ENCODE measurements around the gene CRACDL.

DNA sequence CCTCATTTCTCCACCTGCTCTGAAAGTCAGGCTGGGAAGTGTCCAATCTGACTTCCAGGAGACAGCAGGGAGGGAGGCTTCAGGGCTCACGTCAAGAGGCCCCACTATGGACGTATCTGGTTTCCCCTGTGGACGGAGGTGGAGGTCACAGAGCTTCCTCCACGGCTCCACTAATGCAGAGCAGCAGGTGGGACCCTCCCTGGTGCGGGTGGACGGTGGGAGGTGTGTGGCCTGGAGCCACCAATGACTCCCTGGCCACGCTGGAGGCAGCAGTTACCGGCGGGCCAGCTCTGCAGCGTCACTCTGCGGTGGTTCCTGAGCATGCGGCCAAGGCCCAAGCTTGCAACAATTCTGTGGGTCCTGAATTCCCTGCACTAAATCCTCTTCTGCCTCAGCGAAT, 9.0 kb downstream of the CRACDL start:
- TF ChIP-seq, protein P1, sequence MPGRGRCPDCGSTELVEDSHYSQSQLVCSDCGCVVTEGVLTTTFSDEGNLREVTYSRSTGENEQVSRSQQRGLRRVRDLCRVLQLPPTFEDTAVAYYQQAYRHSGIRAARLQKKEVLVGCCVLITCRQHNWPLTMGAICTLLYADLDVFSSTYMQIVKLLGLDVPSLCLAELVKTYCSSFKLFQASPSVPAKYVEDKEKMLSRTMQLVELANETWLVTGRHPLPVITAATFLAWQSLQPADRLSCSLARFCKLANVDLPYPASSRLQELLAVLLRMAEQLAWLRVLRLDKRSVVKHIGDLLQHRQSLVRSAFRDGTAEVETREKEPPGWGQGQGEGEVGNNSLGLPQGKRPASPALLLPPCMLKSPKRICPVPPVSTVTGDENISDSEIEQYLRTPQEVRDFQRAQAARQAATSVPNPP (CRISPR knock-in tag; IDR thresholded peaks at IDR 0.05): no peak
- TF ChIP-seq ZNF609 (CRISPR knock-in tag; IDR thresholded peaks at IDR 0.05; ENCODE audit: borderline replicate concordance) (no peak), MBD4 (IDR thresholded peaks at IDR 0.05; ENCODE audit: borderline replicate concordance, low read length) (no peak), CTCF (CRISPR knock-in tag; IDR thresholded peaks at IDR 0.05) (no peak), SP4 (CRISPR knock-in tag; IDR thresholded peaks at IDR 0.05) (no peak), TP53 (CRISPR knock-in tag; conservative IDR thresholded peaks at IDR 0.05) (no peak)
- TF ChIP-seq, protein P2, sequence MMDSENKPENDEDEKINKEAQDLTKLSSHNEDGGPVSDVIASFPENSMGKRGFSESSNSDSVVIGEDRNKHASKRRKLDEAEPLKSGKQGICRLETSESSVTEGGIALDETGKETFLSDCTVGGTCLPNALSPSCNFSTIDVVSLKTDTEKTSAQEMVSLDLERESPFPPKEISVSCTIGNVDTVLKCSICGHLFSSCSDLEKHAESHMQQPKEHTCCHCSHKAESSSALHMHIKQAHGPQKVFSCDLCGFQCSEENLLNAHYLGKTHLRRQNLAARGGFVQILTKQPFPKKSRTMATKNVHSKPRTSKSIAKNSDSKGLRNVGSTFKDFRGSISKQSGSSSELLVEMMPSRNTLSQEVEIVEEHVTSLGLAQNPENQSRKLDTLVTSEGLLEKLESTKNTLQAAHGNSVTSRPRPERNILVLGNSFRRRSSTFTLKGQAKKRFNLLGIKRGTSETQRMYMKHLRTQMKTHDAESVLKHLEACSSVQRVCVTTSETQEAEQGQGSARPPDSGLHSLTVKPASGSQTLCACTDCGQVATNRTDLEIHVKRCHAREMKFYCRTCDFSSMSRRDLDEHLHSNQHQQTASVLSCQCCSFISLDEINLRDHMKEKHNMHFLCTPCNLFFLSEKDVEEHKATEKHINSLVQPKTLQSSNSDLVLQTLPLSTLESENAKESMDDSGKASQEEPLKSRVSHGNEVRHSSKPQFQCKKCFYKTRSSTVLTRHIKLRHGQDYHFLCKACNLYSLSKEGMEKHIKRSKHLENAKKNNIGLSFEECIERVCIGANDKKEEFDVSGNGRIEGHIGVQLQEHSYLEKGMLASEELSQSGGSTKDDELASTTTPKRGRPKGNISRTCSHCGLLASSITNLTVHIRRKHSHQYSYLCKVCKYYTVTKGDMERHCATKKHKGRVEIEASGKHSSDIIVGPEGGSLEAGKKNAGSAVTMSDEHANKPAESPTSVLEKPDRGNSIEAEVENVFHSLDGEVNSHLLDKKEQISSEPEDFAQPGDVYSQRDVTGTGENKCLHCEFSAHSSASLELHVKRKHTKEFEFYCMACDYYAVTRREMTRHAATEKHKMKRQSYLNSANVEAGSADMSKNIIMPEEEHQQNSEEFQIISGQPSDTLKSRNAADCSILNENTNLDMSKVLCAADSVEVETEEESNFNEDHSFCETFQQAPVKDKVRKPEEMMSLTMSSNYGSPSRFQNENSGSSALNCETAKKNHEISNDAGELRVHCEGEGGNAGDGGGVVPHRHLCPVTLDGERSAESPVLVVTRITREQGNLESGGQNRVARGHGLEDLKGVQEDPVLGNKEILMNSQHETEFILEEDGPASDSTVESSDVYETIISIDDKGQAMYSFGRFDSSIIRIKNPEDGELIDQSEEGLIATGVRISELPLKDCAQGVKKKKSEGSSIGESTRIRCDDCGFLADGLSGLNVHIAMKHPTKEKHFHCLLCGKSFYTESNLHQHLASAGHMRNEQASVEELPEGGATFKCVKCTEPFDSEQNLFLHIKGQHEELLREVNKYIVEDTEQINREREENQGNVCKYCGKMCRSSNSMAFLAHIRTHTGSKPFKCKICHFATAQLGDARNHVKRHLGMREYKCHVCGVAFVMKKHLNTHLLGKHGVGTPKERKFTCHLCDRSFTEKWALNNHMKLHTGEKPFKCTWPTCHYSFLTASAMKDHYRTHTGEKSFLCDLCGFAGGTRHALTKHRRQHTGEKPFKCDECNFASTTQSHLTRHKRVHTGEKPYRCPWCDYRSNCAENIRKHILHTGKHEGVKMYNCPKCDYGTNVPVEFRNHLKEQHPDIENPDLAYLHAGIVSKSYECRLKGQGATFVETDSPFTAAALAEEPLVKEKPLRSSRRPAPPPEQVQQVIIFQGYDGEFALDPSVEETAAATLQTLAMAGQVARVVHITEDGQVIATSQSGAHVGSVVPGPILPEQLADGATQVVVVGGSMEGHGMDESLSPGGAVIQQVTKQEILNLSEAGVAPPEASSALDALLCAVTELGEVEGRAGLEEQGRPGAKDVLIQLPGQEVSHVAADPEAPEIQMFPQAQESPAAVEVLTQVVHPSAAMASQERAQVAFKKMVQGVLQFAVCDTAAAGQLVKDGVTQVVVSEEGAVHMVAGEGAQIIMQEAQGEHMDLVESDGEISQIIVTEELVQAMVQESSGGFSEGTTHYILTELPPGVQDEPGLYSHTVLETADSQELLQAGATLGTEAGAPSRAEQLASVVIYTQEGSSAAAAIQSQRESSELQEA (CRISPR knock-in tag; IDR thresholded peaks at IDR 0.05; ENCODE audit: not compliant biosample characterization): no peak
